Measurements from ENCODE around the gene VSTM4.

GRCh38 chr10:49052069-49052468 is 63.3 kb downstream of the VSTM4 start:
- TF ChIP-seq CTCF (IDR thresholded peaks at IDR 0.05) = no peak
- no peak for TF ChIP-seq POLR2A (IDR thresholded peaks at IDR 0.05)

Measured in testis (tissue), 2 donors.